Neutrophil (primary cell): ENCODE measurements around the gene TMPRSS11F.

ENCODE experiments used
- H3K27ac ChIP-seq: fragments of 200-600 bp; sonication (generic); 2 replicates; pipeline ENCODE4 v1.5.1; 2016; ENCODE audit warnings: mild to moderate bottlenecking, moderate library complexity
- H3K27me3 ChIP-seq: fragments of 200-600 bp; sonication (generic); 2 replicates; pipeline ENCODE4 v1.6.0; 2016; ENCODE audit warnings: mild to moderate bottlenecking
- H3K36me3 ChIP-seq: fragments of 200-600 bp; sonication (generic); 2 replicates; pipeline ENCODE4 v1.5.1; 2017
- H3K4me1 ChIP-seq, 2 experiments: fragments of 200-600 bp in 1 of 2; sonication (generic) in 1 of 2; 1 replicate in 1 of 2; 2 replicates in 1 of 2; pipeline versions ENCODE4 v1.5.1 to v1.6.1; 2013 to 2016; ENCODE audit warnings: low read depth in 1 of 2, low read length in 1 of 2, mild to moderate bottlenecking in 1 of 2, moderate library complexity in 1 of 2; ENCODE audit not compliant: control insufficient read depth in 1 of 2, insufficient read depth in 1 of 2
- H3K4me3 ChIP-seq, 2 experiments: fragments of 200-600 bp in 1 of 2; sonication (generic) in 1 of 2; 1 replicate in 1 of 2; 2 replicates in 1 of 2; pipeline ENCODE4 v1.5.1; 2013 to 2016; ENCODE audit warnings: low read depth in 1 of 2, low read length in 1 of 2, mild to moderate bottlenecking in 1 of 2, moderate library complexity in 1 of 2
- H3K9me3 ChIP-seq: fragments of 200-600 bp; sonication (generic); 2 replicates; pipeline ENCODE4 v1.5.1; 2016
- TF ChIP-seq, protein P1 (sequence below): fragments of 200-600 bp; sonication (generic); IDR thresholded peaks from 2 replicates; pipeline ENCODE4 v1.5.1; 2016; ENCODE audit warnings: antibody characterized with exemption

The TMPRSS11F gene

DNA sequence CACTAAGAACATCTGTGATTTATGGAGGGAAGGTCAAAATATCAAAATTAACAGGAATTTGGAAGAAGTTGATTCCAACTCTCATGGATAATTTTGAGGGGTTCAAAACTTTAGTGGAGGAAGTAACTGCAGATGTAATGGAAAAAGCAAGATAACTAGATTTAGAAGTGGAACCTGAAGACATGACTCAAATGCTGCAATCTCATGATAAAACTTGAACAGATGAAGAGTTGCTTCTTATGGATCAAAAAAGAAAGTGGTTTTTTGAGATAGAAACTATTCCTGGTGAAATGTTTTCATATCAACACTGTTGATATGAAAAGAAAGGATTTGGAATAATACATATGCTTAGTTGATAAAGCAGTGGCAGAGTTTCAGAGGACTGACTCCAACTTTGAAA lies 9.7 kb downstream of the TMPRSS11F start:
- Histone ChIP-seq H3K4me1 (no peaks in the 10 kb centered on the region), H3K36me3 (no peaks in the 10 kb centered on the region), H3K27ac (no peak overlapping the region), H3K27me3 (no peaks in the 10 kb centered on the region), H3K9me3 (no peaks in the 10 kb centered on the region), H3K4me3 (no peak overlapping the region)
- TF ChIP-seq, protein P1, sequence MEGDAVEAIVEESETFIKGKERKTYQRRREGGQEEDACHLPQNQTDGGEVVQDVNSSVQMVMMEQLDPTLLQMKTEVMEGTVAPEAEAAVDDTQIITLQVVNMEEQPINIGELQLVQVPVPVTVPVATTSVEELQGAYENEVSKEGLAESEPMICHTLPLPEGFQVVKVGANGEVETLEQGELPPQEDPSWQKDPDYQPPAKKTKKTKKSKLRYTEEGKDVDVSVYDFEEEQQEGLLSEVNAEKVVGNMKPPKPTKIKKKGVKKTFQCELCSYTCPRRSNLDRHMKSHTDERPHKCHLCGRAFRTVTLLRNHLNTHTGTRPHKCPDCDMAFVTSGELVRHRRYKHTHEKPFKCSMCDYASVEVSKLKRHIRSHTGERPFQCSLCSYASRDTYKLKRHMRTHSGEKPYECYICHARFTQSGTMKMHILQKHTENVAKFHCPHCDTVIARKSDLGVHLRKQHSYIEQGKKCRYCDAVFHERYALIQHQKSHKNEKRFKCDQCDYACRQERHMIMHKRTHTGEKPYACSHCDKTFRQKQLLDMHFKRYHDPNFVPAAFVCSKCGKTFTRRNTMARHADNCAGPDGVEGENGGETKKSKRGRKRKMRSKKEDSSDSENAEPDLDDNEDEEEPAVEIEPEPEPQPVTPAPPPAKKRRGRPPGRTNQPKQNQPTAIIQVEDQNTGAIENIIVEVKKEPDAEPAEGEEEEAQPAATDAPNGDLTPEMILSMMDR = no peak

DNA sequence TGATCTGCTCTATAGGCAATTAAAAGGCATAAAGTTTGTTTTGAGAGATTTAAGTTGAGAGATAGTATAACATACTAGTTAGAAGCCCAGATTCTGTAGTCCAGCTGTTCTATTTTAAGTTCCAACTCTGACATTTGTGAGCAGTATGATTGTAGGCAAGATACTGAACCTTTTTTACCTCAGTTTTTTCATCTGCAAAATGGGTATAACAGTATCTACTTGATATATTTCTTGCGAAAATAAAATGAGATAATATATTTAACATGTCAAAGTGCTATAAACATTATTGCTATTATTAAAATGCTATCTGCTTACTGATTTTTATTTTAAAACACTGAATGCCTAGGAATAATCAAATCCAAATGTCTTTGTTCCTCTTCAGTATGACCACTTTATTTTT lies 19.2 kb downstream of the TMPRSS11F start:
- H3K4me3 ChIP-seq = no peak overlapping the region
- no peaks in the 10 kb centered on the region for H3K27me3 ChIP-seq
- H3K36me3 ChIP-seq = no peaks in the 10 kb centered on the region
- TF ChIP-seq, protein P1 = no peak
- H3K9me3 ChIP-seq = no peaks in the 10 kb centered on the region
- H3K4me1 ChIP-seq = no peaks in the 10 kb centered on the region
- no peak overlapping the region for H3K27ac ChIP-seq

DNA sequence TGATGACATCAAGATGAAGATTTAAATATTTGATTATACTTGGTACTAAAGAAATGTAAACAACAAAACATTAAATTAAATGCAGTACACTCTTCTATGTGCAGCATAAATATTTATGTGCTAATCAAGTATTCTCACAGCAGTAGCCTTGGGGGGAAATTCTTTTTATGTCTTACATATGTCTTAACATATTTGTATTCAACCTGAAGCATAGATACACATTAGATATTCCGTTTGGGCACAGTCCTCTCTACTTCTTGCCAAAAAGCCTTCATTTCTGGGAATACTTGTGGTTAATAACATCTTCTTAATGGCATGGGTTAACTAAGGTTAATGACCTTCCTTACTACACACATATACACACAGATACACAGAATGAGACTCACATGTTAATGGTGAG lies 19.8 kb downstream of the TMPRSS11F start:
- H3K4me1 ChIP-seq = no peaks in the 10 kb centered on the region
- TF ChIP-seq, protein P1 = no peak
- no peaks in the 10 kb centered on the region for H3K36me3 ChIP-seq
- H3K9me3 ChIP-seq = no peaks in the 10 kb centered on the region
- H3K4me3 ChIP-seq = no peak overlapping the region
- no peaks in the 10 kb centered on the region for H3K27me3 ChIP-seq
- H3K27ac ChIP-seq = no peak overlapping the region

DNA sequence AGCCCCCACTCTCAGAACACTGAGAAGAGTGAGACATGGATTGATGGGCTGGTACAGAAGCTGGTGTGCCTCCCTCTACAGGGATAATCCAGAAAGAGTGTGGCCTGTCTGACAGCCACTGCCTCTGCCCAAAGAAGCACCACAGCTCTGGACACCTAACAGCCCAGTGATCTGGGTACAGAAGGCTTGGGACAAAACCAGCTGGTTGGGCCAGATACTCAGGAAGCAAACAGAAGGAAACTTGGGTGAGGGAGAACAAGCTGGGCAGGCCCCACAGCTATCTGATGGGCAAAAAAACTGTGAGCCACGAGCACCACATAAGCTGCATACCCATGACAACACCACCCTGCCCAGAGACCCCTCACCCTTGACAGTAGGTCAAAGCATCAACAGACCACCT lies 46.9 kb downstream of the TMPRSS11F start:
- TF ChIP-seq, protein P1 = no peak
- no peak overlapping the region for H3K27ac ChIP-seq
- no peaks in the 10 kb centered on the region for H3K36me3 ChIP-seq
- H3K4me3 ChIP-seq = no peak overlapping the region
- H3K4me1 ChIP-seq = no peaks in the 10 kb centered on the region
- no peaks in the 10 kb centered on the region for H3K9me3 ChIP-seq
- no peaks in the 10 kb centered on the region for H3K27me3 ChIP-seq

DNA sequence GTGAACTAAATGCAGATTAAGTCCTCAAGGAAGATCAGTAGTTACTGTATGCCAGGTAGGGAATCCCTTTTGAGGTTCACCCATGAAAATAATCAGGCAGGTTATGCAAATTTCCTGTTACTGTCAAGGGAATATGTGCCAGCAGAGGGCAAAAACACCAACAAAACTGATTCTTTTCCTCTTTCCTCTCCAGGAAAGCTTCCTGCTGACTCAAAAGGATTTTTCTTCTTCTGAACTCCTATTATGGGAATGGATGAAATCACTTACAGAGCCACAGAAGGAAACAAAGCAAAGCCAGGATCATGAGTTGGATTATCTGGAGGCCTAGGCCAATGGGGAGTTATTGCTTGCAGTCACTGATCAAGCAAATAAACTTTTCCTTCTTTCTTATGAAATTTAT lies 49.7 kb downstream of the TMPRSS11F start:
- no peak overlapping the region for H3K27ac ChIP-seq
- TF ChIP-seq, protein P1 = no peak
- no peaks in the 10 kb centered on the region for H3K27me3 ChIP-seq

DNA sequence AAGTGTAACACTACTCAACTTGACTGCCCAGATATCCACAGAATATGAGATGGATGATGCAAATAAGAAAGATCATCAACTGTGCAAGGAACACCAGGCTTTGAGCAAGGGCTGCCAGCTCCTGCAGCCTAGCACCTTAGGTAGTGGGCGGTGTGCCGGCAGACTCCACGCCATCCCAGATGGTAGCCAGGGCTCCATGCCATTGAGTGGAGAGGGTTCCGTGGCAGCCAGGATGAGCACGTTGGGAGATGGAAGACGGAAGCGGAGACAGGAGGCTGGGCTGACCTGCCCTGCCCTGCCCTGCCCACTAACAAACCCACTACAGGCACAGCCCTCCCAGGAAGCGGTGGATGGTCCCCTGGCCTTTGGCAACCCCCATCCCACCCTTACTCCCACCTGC lies 51.9 kb downstream of the TMPRSS11F start:
- Histone ChIP-seq H3K9me3 (no peaks in the 10 kb centered on the region), H3K4me3 (no peak overlapping the region), H3K4me1 (no peaks in the 10 kb centered on the region), H3K27ac (no peak overlapping the region), H3K27me3 (no peaks in the 10 kb centered on the region), H3K36me3 (no peaks in the 10 kb centered on the region)
- TF ChIP-seq, protein P1 = no peak

More for the DNA sequence above, 49.7 kb downstream of the TMPRSS11F start:
- H3K9me3 ChIP-seq = no peaks in the 10 kb centered on the region
- no peaks in the 10 kb centered on the region for H3K36me3 ChIP-seq
- H3K4me1 ChIP-seq = no peaks in the 10 kb centered on the region
- H3K4me3 ChIP-seq = no peak overlapping the region
